Spleen (tissue), 7 donors: ENCODE results near the gene ARHGAP24.

ENCODE experiments used
- CTCF ChIP-seq, 11 experiments: fragments of 200-600 bp in 7 of 11; fragments of 450-650 bp in 4 of 11; sonication (generic) in 4 of 11; IDR thresholded peaks in 8 of 11; conservative IDR thresholded peaks in 3 of 11; 1 replicate in 7 of 11; 2 replicates in 4 of 11; pipeline versions ENCODE4 v1.4.0 to v1.8.0; 2016 to 2021; ENCODE audit warnings: antibody characterized with exemption in 11 of 11, inconsistent platforms in 4 of 11, mild to moderate bottlenecking in 1 of 11
- POLR2A ChIP-seq, 3 donors: fragments of 450-650 bp; IDR thresholded peaks; one replicate each; pipeline ENCODE4 v1.5.1; 2017; ENCODE audit warnings: antibody characterized with exemption in 3 of 3, mild to moderate bottlenecking in 1 of 3
- donor health status: DM: no; HTN: no; CAD: no; lungs with moderate emphysema.
- donor health status: DM: no; HTN: no; CAD: no.
- donor health status: DM: no; HTN: no; CAD: no.

GRCh38 chr4:85910985-85911384, 436.0 kb downstream of the ARHGAP24 start:
- TF ChIP-seq POLR2A (IDR thresholded peaks at IDR 0.05) = no peak
- no peak for TF ChIP-seq CTCF (IDR thresholded peaks at IDR 0.05 in 8 of 11, conservative IDR thresholded peaks at IDR 0.05 in 3 of 11)
